ENCODE data around the gene SLC25A26. TPM values are rescaled to one million over a fixed set of nuclear protein-coding genes. Genes with fewer than 3 reads are reported as not detected.

The SLC25A26 gene
- total RNA-seq, result 10 to 100 TPM in 3 of 4 donors, 1 to 10 TPM in 1; 8.5 to 26.3 (median 16.7) TPM

GRCh38 chr3:66220602-66221377 lies at the start of gene SLC25A26:
TSS of gene SLC25A26 (plus strand) at chr3:66221001. CDS start at chr3:66221095, 94 bp downstream.
- peak within 1 kb of the TSS; percentile 79 to 88 (median 82) for H3K27ac ChIP-seq
- DNase-seq, result peak; percentile 76
- no peaks in the 10 kb centered on the region for H3K27me3 ChIP-seq
- intact Hi-C loops (cut with DNase I), result no loop called here
- TF ChIP-seq CTCF (IDR thresholded peaks at IDR 0.05), result peak in 3 of 6 experiments; percentile 11 to 13 (median 13)
- peak in 3 of 4 donors; percentile 21 to 55 (median 27) for TF ChIP-seq POLR2A (IDR thresholded peaks at IDR 0.05)
- peaks cover 4 to 22% (median 7%) of the 10 kb centered on the region in 3 donors for H3K4me1 ChIP-seq
- WGBS, 2 donors, result 0 to 1% methylated on average over 33 to 36 of the region's 56 CpGs
- H3K9me3 ChIP-seq, result no peaks in the 10 kb centered on the region
- H3K36me3 ChIP-seq, result peaks cover 0 to 29% (median 0%) of the 10 kb centered on the region in 3 donors
- H3K4me3 ChIP-seq, result peak within 1 kb of the TSS; percentile 71 to 89 (median 76)

GRCh38 chr3:66172394-66172793 lies 48.4 kb upstream of the SLC25A26 start:
- DNase-seq, result no peak
- WGBS, 2 donors, result 64 to 78% methylated on average over 1 of the region's 1 CpG
- no peak overlapping the region for H3K4me3 ChIP-seq
- H3K27ac ChIP-seq, result no peak overlapping the region
- no peak for TF ChIP-seq CTCF (IDR thresholded peaks at IDR 0.05)
- TF ChIP-seq POLR2A (IDR thresholded peaks at IDR 0.05), result no peak
- no peaks in the 10 kb centered on the region for H3K4me1 ChIP-seq
- intact Hi-C loops (cut with DNase I), result no loop called here
- H3K36me3 ChIP-seq, result no peaks in the 10 kb centered on the region
- H3K9me3 ChIP-seq, result no peaks in the 10 kb centered on the region
- no peaks in the 10 kb centered on the region for H3K27me3 ChIP-seq

- H3K27ac ChIP-seq, result no peak overlapping the region
- H3K36me3 ChIP-seq, result no peaks in the 10 kb centered on the region
- intact Hi-C loops (cut with DNase I), result no loop called here
- TF ChIP-seq CTCF (IDR thresholded peaks at IDR 0.05), result no peak
- H3K4me1 ChIP-seq, result no peaks in the 10 kb centered on the region
- no peak overlapping the region for H3K4me3 ChIP-seq
- 56 to 64% methylated on average over 1 of the region's 1 CpG for WGBS, 2 donors
- no peaks in the 10 kb centered on the region for H3K27me3 ChIP-seq
- no peak for DNase-seq
- H3K9me3 ChIP-seq, result no peaks in the 10 kb centered on the region
Observed at GRCh38 chr3:66177026-66177425, 43.8 kb upstream of the SLC25A26 start.

- no peaks in the 10 kb centered on the region for H3K36me3 ChIP-seq
- no peak overlapping the region for H3K27ac ChIP-seq
- no peaks in the 10 kb centered on the region for H3K27me3 ChIP-seq
- DNase-seq, result no peak
- WGBS, 2 donors, result 80 to 81% methylated on average over 6 of the region's 6 CpGs
- no peaks in the 10 kb centered on the region for H3K9me3 ChIP-seq
- no peaks in the 10 kb centered on the region for H3K4me1 ChIP-seq
- H3K4me3 ChIP-seq, result no peak overlapping the region
- TF ChIP-seq POLR2A (IDR thresholded peaks at IDR 0.05) (no peak), CTCF (IDR thresholded peaks at IDR 0.05) (no peak)
- intact Hi-C loops (cut with DNase I), result no loop called here
Observed at GRCh38 chr3:66178206-66178605, 42.6 kb upstream of the SLC25A26 start.

- WGBS, 2 donors, result 68 to 85% methylated on average over 2 of the region's 2 CpGs
- H3K36me3 ChIP-seq, result no peaks in the 10 kb centered on the region
- no peaks in the 10 kb centered on the region for H3K9me3 ChIP-seq
- no peak for DNase-seq
- intact Hi-C loops (cut with DNase I), result no loop called here
- no peak overlapping the region for H3K4me3 ChIP-seq
- no peaks in the 10 kb centered on the region for H3K4me1 ChIP-seq
- TF ChIP-seq POLR2A (IDR thresholded peaks at IDR 0.05) (no peak), CTCF (IDR thresholded peaks at IDR 0.05) (no peak)
- no peak overlapping the region for H3K27ac ChIP-seq
- no peaks in the 10 kb centered on the region for H3K27me3 ChIP-seq
Observed at GRCh38 chr3:66179793-66180192, 41.0 kb upstream of the SLC25A26 start.
